GM12892 (cell line): ENCODE measurements around the gene COG6.

Source experiments
- POLR2AphosphoS5 ChIP-seq: IDR thresholded peaks from 2 replicates; pipeline ENCODE4 v1.6.1; 2011; ENCODE audit warnings: low read depth, low read length, control low read depth
- TAF1 ChIP-seq: IDR thresholded peaks from 2 replicates; pipeline ENCODE4 v1.6.1; 2011; ENCODE audit warnings: low read depth, mild to moderate bottlenecking, control low read depth, low read length, borderline replicate concordance

DNA sequence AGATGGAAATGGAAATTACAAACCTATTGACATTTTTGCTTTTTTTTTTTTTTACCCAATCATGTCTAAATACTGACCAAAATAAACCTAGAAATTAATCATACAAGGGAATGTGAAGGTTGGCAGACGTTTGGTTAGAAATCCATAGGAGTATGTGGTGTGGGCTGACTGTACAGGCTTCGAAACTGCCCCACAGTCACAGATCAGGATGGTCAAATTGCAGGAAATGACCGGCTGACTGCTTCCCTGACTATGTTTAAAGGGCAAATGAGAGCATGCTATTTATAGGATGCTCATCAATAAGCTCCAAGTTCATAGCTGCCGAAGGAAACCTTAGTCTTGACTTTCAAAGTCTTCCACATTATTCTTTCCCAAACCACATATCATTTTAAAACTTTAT is 118.4 kb downstream of the COG6 start:
- TF ChIP-seq TAF1: no peak
- TF ChIP-seq POLR2AphosphoS5: no peak
